GM12878 (cell line): Measurements from ENCODE around the gene CCDC12. TPM values are rescaled to one million over a fixed set of nuclear protein-coding genes. Genes with fewer than 3 reads are reported as not detected.
A peak's percentile ranks its signal among the peaks of the same experiment; 100 is the strongest.

Experiments
- ATF7 ChIP-seq: fragments of 450-650 bp; IDR thresholded peaks from 2 replicates; pipeline ENCODE4 v1.6.1; 2016; ENCODE audit warnings: low read depth, mild to moderate bottlenecking
- CHD2 ChIP-seq: IDR thresholded peaks from 2 replicates; pipeline ENCODE4 v1.6.1; 2011; ENCODE audit warnings: low read depth, low read length, improper control_type of control experiment, borderline replicate concordance
- GABPA ChIP-seq: IDR thresholded peaks from 2 replicates; pipeline ENCODE4 v1.6.1; 2014; ENCODE audit warnings: antibody characterized with exemption, low read depth, mild to moderate bottlenecking, inconsistent platforms
- NFXL1 ChIP-seq: fragments of 450-650 bp; IDR thresholded peaks from 2 replicates; pipeline ENCODE4 v1.6.1; 2017; ENCODE audit warnings: antibody characterized with exemption, mild to moderate bottlenecking, borderline replicate concordance
- RELA ChIP-seq: fragments of 450-650 bp; IDR thresholded peaks from 2 replicates; pipeline ENCODE4 v1.8.0; 2014; ENCODE audit warnings: borderline replicate concordance; ENCODE audit not compliant: partially characterized antibody
- polyA plus RNA-seq, 11 experiments: library from polyadenylated mRNA; depleted of rRNA in 4 of 11; unstranded in 6 of 11; stranded (reverse) in 5 of 11; fragments of >200 nt; fragmentation: Nextera tagmentation in 4 of 11; fragmentation: Illumina TruSeq in 1 of 11; extraction: Ambion mirVana in 4 of 11; extraction: Trizol in 1 of 11; gene quantifications; 1 replicate in 1 of 11; 2 replicates in 10 of 11; pipeline versions ENCODE4 v1.2.1 to v1.2.3, GENCODE V29; 2011 to 2016; ENCODE audit warnings: inconsistent platforms in 2 of 11, missing spikeins in 2 of 11, low read depth in 1 of 11
- total RNA-seq, 4 experiments: library from RNA; depleted of rRNA in 3 of 4; stranded (reverse); fragments of >200 nt in 3 of 4; fragmentation: Illumina TruSeq in 1 of 4; extraction: Trizol in 1 of 4; gene quantifications; 2 replicates each; pipeline versions ENCODE4 v1.2.1 to v1.2.3, GENCODE V29; 2013 to 2021
- TF ChIP-seq, protein P1 (sequence below): fragments of 450-650 bp; IDR thresholded peaks from 2 replicates; pipeline ENCODE4 v1.6.1; 2017; ENCODE audit warnings: mild to moderate bottlenecking, moderate library complexity
- TF ChIP-seq, protein P2 (sequence below): fragments of 450-650 bp; IDR thresholded peaks from 2 replicates; pipeline ENCODE4 v1.6.1; 2017; ENCODE audit warnings: antibody characterized with exemption, mild to moderate bottlenecking, moderate library complexity
- TF ChIP-seq, protein P3 (sequence below): IDR thresholded peaks from 2 replicates; pipeline ENCODE4 v1.6.1; 2012; ENCODE audit warnings: low read length, inconsistent platforms

CCDC12 gene
- total and polyA plus RNA-seq, 10 of the 15 experiments (the other 5 are each of a cell fraction or from before 2014, with no cell fraction given) = 9.2 to 91.4 (median 61.3) TPM

DNA sequence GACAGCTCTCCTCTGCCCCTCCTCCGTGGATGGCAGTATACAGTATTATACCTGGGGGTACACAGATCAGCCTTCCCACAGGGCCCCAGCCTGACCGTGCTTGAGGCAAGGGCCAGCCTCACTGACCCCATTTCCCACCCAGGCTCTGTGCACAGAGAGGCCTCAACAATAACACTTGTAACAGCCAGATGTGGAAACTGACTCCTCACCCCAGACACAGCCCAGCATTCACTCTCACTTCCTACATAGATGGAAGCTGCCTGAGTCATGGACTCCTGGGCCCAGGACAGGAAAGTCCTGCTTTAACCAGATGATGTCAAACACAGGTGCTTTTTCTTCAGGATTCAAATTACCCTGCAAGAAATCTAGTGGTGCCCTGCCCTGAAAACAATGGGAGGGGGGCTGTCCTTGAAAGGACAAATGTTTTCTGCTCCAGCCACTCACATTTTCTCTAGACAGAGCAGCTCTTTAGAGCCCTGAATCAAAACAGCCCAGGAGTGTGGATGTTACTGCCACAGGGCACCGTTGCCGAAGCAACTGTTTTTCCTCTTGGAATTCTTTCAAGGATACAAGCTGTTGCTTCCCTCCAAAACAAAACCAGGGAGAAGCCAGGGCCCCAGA is 16.4 kb downstream of the CCDC12 start (continued):
- TF ChIP-seq, protein P1, sequence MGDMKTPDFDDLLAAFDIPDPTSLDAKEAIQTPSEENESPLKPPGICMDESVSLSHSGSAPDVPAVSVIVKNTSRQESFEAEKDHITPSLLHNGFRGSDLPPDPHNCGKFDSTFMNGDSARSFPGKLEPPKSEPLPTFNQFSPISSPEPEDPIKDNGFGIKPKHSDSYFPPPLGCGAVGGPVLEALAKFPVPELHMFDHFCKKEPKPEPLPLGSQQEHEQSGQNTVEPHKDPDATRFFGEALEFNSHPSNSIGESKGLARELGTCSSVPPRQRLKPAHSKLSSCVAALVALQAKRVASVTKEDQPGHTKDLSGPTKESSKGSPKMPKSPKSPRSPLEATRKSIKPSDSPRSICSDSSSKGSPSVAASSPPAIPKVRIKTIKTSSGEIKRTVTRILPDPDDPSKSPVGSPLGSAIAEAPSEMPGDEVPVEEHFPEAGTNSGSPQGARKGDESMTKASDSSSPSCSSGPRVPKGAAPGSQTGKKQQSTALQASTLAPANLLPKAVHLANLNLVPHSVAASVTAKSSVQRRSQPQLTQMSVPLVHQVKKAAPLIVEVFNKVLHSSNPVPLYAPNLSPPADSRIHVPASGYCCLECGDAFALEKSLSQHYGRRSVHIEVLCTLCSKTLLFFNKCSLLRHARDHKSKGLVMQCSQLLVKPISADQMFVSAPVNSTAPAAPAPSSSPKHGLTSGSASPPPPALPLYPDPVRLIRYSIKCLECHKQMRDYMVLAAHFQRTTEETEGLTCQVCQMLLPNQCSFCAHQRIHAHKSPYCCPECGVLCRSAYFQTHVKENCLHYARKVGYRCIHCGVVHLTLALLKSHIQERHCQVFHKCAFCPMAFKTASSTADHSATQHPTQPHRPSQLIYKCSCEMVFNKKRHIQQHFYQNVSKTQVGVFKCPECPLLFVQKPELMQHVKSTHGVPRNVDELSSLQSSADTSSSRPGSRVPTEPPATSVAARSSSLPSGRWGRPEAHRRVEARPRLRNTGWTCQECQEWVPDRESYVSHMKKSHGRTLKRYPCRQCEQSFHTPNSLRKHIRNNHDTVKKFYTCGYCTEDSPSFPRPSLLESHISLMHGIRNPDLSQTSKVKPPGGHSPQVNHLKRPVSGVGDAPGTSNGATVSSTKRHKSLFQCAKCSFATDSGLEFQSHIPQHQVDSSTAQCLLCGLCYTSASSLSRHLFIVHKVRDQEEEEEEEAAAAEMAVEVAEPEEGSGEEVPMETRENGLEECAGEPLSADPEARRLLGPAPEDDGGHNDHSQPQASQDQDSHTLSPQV = no peak
- TF ChIP-seq, protein P2, sequence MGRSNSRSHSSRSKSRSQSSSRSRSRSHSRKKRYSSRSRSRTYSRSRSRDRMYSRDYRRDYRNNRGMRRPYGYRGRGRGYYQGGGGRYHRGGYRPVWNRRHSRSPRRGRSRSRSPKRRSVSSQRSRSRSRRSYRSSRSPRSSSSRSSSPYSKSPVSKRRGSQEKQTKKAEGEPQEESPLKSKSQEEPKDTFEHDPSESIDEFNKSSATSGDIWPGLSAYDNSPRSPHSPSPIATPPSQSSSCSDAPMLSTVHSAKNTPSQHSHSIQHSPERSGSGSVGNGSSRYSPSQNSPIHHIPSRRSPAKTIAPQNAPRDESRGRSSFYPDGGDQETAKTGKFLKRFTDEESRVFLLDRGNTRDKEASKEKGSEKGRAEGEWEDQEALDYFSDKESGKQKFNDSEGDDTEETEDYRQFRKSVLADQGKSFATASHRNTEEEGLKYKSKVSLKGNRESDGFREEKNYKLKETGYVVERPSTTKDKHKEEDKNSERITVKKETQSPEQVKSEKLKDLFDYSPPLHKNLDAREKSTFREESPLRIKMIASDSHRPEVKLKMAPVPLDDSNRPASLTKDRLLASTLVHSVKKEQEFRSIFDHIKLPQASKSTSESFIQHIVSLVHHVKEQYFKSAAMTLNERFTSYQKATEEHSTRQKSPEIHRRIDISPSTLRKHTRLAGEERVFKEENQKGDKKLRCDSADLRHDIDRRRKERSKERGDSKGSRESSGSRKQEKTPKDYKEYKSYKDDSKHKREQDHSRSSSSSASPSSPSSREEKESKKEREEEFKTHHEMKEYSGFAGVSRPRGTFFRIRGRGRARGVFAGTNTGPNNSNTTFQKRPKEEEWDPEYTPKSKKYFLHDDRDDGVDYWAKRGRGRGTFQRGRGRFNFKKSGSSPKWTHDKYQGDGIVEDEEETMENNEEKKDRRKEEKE = no peak
- TF ChIP-seq GABPA (no peak), ATF7 (0 out of 2 replicates have a peak, but pooled peaks have one; percentile 16), RELA (no peak), CHD2 (no peak), NFXL1 (no peak)
- TF ChIP-seq, protein P3, sequence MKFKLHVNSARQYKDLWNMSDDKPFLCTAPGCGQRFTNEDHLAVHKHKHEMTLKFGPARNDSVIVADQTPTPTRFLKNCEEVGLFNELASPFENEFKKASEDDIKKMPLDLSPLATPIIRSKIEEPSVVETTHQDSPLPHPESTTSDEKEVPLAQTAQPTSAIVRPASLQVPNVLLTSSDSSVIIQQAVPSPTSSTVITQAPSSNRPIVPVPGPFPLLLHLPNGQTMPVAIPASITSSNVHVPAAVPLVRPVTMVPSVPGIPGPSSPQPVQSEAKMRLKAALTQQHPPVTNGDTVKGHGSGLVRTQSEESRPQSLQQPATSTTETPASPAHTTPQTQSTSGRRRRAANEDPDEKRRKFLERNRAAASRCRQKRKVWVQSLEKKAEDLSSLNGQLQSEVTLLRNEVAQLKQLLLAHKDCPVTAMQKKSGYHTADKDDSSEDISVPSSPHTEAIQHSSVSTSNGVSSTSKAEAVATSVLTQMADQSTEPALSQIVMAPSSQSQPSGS = no peak
